ENCODE measurements around the gene CAMTA1.

The CAMTA1 gene

GRCh38 chr1:7488475-7488842 is 703.2 kb downstream of the CAMTA1 start:
- no peak for DNase-seq

- DNase-seq = no peak
These were observed 704.3 kb downstream of the CAMTA1 start for GRCh38 chr1:7489586-7489985.

DNA sequence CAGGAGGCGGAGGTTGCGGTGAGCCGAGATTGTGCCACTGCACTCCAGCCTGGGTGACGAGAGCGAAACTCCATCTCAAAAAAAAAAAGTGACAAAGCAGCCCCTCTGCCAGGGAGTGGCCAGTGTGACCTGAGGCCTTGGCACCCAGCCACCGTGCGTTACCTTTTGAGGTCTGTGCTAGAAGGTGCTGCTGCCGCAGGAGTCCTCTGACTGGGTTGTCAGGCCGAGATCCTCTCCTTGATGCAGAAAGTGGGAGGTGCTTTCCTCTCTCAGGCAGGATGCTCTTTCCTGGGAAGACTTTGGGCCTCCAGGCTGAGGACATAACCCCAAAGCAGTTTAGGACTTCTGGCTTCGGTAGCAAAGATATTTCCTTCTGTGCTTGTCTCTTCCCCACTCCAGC is 705.3 kb downstream of the CAMTA1 start:
- no peak for DNase-seq

DNA sequence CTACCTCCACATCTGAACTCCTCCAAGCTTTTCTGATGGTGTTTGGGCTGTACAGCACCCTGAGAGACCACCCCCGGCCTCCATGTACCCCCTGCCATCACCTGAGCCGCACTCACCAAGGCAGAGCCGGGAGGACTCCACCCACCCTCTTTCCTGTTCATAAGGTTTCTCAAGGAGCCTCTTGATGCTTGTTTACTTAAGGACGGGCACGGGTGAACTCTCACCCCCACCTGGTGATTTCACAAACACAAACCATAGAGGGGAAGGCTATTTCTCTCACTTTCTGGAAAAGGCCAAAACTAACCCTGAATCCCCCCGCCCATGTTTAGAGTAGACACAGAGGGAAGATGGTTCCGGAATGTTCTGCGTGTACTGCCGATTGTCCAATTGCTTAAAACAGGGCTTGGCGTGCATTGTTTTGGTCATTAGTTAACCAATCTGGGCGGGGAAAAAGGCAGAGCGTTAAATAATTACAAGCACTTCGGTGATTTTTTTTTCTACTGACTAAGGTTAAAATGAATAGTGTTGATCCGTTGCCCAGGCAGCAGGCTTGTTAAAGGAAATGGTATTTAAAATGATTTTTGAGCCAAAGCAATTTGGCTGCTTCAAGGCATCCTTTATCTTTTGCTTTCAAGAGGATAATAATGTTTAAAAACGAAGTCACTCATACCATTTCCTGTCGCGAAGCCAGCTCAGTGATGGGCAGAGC is 706.0 kb downstream of the CAMTA1 start:
- DNase-seq = peak; percentile 45

GRCh38 chr1:7491818-7492173 is 706.5 kb downstream of the CAMTA1 start:
- no peak for DNase-seq

DNA sequence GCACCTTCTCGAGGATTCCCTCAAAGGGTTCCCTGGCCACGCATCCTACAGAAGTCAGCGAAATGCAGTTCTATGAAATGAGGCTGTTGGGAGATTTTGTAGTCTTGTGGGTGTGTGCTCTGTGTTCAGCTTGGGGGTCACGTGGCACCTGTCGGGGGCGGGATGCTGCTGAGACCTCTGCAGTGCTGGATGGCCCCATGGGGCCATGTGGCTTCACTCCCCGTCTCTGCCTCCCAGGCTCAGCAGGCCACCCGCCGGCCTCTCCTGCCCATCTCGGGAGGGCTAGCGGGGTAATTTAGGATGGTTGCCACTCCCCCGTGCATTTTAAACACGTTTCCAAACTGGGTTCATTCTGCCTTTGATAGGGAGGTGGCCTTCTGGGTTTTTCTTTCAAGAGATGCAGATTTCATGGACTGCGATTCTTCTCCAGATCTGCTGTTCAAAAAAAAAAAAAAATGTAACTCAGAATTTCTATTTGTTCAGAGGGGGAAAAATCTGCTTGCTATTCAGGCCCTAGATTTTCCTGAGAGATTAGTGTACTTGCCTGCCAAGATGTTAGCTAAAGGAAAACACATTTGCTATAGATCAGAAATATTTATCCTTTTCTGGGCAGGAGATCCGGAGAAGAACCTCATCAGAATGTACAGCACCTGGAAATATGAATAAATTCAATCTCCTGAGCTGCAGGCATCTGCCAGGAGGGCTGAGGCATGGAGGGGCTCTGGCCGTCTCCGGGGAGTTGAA is 708.6 kb downstream of the CAMTA1 start:
- no peak for DNase-seq

DNA sequence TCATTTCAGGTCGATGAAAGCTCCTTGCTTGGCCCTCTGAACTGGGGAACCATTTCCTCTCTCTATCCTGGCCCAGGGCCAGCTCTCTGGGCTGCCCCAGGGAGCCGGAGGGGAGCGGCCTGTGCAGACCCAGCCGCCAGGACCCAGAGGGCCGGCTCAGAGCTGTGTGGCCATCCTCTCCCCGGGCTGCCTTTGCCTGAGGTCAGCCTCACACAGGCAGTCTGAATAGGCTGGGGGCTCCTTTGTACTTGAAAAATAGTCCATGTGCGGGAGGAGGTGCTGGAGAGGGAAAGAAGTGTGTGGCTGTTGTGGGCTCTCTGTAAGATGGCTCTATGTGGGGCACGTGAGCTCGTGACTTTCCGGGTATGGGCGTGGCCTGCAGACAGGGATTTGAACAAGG is 710.7 kb downstream of the CAMTA1 start:
- DNase-seq = no peak

DNA sequence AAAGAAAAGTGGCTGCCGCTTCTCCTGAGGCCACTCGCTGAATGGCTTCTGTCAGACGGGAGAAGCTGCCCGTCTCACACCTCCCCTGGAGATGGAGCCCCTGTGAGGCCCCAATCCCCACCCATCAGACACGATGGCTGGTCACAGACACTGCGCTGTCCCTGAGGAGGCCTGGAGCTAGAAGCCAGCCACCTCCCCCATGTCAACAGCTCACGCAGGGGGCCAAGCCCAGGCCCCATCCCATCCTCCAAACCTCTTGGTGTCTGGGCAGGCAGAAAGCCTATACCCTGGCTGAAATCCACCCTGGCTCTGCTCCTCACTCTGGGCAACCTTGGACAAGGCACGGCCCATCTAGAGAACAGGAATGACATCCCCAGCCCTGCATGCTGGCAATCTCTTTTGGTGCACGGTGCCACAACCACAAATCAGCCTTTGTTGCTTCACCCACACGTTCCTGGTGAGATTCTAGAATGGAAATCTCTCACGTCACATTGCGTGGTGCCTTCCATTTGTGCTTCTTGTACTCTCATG is 711.9 kb downstream of the CAMTA1 start:
- DNase-seq = no peak

- no peak for DNase-seq
These were observed 715.3 kb downstream of the CAMTA1 start for GRCh38 chr1:7500381-7501083.

- DNase-seq = no peak
These were observed 715.8 kb downstream of the CAMTA1 start for GRCh38 chr1:7501084-7501491.

DNA sequence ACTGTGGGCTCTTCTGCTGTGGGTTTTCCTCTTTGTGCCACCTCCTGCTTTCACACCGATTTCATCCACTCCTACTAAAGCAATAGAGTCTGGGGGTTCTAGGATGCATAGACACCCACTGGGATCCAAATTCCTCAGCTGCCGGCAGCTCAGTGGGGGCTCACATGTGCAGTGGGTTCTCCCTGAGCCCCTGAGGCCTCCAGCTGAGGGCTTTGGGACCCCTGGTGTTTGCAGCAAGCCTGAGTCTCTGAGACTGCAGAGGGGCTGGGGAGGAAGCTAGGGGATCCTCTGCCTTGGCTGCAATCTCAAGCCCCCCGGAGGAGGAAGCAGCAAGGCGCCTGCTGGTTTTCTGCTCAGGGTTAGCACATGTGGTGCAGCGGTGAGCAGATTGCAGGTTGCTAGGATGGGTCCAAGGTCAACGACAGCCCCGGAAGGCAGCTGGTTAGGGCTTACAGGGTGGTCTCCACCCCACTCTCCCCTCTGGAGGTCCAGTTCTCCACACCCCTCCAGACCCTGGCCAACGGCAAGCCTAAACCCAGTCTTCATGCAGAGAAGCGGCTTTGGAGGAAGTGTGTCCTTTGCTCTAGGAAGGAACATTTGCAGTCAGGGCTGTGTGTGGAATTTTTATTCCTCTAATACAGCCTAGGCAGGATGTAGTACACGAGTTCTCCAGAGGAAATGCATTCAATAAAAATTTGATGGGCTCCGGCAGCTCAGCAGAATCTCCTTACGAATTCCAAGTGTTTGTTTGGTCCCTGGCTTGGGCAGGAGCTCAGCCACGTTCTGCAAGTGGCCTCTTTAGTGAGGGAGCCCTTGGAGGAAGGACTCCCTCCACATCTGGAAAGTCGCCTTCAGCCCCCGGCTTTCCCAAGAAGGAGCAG is 716.7 kb downstream of the CAMTA1 start:
- no peak for DNase-seq

DNA sequence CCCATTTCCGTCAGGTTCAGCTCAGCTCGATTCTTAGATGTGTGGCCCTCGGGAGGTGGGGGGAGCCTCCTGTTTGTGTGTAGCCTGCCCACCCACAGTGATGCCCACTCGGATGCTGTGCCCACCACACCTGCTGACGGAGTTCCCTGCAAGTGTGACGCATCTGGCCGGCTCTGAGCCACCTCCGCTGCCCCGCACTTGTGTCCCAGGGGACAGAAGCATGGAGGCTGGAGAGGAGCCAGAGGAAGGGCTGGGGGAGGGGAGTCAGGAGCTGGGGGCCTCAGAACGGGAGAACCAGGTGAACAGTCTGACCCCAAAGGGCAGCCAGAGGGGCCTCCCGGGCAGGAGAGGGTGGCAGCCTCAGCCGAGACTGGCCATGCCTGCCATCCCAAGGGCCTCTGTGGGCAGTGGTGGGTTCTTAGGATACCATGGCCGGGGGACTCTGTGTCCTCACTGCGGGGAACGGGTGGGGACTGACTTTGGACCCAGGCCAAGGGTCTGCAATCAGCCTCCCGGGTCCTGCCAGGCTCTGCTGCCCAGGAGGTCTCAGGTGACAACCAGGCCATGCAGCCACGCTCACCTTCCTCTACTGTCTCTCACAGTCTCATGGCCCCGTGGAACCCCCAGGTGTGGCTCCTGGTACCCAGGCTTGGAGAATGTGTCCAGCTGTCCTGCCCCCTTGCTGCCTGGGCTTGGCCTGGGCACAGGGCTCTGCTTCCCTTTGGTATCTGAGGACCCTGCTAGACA is 718.6 kb downstream of the CAMTA1 start:
- no peak for DNase-seq

DNA sequence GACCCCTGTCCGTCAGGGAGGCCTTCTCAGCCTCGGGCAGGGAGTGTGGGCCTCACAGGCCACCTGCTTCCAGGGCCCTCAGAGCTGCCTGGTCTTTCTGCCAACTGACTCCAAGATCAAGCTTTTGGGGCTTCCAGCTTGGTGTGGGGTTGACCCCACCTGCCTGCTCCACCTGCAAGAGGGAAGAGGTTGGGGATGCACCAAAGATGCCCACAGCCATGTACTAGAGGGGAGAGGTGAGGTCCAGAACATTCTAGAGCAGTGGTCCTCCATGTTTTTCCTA is 719.1 kb downstream of the CAMTA1 start:
- no peak for DNase-seq

DNA sequence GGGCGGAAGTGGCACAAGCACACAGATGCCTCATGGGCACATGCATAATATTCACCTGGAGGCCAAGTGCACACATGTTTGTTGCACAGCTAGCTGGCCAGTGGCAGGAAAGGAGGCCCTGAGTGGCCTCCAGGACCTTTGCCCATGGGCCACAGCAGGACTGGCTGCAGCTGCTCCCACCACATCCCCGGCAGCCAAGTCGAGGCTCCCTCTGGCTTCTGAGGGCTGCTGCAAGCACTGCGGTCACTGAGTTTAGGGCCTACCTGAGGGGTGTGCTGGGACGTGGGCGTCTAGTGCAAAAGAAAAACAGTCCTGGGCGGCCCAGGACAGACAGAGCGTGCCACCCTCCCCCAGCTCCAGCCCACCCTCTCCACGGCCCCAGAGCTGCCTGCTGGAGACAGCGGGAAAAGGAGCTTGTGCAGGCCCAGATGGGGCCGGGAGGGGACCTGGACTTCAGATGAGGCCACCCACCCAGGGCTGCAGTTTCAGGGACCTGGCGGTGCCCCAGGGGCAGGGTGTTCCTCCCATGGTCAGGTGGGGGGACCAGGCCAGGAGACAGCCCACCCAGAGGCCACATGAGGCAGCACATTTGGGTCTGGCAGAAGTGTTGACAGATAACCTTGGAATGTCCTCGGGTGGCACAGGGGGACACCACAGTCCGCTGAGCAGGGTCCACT is 720.0 kb downstream of the CAMTA1 start:
- DNase-seq = no peak

- DNase-seq = no peak
These were observed 720.7 kb downstream of the CAMTA1 start for GRCh38 chr1:7505771-7506453.

DNA sequence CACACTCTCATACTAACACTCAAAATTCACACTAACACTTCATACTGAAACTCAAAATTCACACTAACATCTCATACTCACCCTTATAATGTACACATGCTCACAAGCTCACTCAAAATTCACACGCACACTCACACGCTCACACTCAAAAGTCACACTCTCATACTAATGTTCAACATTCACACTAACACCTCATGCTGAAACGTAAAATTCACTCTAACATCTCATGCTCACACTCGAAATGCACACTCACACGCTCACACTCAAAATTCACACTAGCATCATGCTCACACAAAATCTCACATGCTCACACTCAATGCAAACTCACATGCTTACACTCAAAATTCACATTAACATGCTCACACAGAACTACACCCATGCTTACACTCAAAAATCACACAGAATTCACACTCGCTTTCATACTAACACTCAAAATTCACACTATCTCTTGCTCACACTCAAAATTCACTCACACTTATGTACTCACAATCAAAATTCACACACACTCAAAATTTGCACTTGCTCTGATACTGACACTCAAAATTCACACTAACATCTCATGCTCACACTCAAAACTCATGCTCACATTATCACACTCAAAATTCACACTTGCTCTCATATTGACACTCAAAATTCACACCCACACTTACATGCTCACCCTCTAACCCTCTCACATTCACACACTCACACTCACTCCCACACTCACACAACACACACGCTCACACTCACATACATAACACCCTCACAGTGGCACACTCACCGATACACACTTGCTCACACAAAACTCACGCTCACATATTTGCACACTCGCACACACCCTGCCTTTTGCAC is 721.4 kb downstream of the CAMTA1 start:
- no peak for DNase-seq

- no peak for DNase-seq
These were observed 722.2 kb downstream of the CAMTA1 start for GRCh38 chr1:7507285-7508019.

- DNase-seq = no peak
These were observed 723.0 kb downstream of the CAMTA1 start for GRCh38 chr1:7508052-7508933.
